GM10266 (cell line): ENCODE measurements around the gene CAMK2N1.

Experiments
- DNase-seq: peaks from one replicate; pipeline ENCODE4 v3.0.0; 2012; ENCODE audit errors: extremely low spot score
- TF ChIP-seq, protein P1 (sequence below): IDR thresholded peaks from 2 replicates; pipeline ENCODE4 v1.5.1; 2012; ENCODE audit warnings: mild to moderate bottlenecking, low read depth; ENCODE audit not compliant: control insufficient read depth, insufficient read depth; ENCODE audit errors: missing control alignments

The CAMK2N1 gene

DNA sequence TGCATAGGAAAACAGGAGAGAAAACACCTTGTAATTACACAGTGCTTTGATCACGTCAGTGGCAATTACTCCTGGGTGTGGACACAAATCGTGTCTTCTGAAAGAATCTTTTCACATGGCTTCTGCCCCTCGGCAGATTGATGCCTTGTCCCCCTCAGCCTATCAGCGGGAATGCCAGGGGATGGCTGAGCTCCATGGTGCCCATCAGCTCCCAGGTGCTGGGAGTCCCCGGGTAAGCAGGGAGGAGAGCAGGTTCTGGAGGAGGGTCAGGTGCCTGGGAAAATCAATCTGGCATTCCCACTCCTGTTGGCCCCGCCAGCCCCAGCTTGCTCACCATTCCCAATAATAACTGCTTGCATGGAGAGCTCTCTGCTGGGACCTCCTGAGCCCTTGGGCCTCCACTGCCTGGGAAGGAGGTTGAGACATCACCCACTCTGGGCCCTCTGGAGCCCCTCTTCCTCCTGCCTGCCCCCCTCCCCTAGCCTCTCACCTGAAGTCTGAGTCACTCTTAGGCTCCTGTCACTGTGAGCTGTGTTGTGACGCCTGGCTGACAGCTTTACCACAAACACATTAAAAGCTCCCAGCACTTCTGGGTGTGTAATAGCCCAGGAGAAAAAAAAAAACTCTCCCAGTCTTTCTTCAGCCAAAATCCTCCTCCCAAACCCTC, 4.9 kb downstream of the CAMK2N1 start:
- TF ChIP-seq, protein P1, sequence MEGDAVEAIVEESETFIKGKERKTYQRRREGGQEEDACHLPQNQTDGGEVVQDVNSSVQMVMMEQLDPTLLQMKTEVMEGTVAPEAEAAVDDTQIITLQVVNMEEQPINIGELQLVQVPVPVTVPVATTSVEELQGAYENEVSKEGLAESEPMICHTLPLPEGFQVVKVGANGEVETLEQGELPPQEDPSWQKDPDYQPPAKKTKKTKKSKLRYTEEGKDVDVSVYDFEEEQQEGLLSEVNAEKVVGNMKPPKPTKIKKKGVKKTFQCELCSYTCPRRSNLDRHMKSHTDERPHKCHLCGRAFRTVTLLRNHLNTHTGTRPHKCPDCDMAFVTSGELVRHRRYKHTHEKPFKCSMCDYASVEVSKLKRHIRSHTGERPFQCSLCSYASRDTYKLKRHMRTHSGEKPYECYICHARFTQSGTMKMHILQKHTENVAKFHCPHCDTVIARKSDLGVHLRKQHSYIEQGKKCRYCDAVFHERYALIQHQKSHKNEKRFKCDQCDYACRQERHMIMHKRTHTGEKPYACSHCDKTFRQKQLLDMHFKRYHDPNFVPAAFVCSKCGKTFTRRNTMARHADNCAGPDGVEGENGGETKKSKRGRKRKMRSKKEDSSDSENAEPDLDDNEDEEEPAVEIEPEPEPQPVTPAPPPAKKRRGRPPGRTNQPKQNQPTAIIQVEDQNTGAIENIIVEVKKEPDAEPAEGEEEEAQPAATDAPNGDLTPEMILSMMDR, result no peak
- DNase-seq, result no peak

DNA sequence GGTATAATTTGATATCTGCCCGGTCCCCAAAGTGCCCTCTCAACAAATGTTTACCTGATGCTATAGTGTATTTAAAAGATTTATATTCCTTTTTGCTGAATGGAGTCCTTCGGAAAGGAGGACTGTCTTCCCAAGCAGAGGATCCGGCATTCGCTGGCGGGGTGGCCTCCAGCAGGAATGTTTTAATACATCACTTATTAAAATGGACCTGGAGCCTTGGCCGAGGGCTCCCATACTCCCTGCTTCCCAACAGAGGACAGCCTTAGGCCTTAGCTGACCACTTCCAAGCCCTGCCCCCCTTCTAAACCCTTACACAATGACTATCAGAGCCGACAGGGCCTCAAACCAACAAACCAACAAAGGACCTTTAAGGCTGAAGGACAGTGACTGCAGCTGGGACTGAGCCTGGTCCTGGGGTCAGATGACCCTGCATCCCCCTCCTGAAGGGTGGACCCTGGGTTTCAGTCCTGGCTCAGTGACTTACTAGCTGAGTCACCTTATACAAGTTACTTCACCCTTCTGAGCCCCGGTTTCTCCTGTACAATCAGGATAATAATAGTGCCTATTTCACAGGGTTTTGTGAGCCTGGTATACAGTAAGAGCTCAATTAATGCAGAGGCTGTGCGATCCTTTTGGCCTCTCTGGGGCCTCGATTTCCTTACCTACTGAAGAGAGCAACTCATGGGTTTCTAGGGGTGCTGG, 5.6 kb downstream of the CAMK2N1 start:
- DNase-seq, result no peak
- TF ChIP-seq, protein P1, result no peak

DNA sequence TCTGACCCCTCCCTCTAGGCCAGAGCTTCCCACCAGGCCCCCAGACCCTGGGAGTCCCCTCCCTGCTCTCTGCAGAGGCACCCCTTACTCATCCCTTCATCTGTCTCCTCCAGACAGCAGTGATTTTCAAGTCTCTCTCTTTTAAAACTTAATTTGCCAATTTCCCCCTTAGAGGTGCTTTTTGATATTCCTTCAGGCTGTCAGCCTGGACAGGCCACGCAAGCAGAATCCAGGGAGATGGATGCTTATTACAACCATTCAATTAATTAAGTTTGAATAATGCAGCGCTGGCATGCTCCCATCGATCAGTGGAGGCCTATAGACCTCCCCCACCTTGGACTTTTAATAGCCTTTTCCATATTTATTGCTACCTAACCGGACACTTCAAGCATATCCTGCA, 6.2 kb downstream of the CAMK2N1 start:
- TF ChIP-seq, protein P1, result no peak
- DNase-seq, result no peak

DNA sequence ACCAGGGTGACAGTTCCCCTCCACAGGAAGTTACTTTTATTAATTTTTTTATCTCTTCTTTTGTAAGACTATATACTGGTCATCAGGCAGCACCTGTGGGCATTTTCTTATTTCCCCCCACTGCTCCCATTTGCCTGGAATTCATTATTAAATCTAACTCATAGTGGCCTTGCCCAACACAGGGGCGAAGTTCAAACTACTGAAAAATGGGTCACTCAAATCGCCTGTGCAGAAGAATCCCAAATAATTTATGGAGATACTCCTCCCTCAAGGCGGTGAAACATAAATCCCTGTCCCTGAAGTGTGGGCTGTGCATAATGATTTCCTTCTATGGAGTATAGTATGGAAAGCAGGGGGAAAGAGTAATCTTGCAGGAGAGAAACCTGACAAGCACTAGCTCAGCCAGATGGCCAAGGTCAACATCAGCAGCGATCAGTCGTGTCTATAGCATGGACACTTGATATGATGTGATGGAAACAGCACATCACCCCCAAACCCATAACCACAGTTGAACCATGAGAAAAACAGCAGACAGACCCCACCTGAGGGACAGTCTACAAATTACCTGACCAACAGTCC, 7.9 kb downstream of the CAMK2N1 start:
- no peak for DNase-seq
- TF ChIP-seq, protein P1, result no peak

DNA sequence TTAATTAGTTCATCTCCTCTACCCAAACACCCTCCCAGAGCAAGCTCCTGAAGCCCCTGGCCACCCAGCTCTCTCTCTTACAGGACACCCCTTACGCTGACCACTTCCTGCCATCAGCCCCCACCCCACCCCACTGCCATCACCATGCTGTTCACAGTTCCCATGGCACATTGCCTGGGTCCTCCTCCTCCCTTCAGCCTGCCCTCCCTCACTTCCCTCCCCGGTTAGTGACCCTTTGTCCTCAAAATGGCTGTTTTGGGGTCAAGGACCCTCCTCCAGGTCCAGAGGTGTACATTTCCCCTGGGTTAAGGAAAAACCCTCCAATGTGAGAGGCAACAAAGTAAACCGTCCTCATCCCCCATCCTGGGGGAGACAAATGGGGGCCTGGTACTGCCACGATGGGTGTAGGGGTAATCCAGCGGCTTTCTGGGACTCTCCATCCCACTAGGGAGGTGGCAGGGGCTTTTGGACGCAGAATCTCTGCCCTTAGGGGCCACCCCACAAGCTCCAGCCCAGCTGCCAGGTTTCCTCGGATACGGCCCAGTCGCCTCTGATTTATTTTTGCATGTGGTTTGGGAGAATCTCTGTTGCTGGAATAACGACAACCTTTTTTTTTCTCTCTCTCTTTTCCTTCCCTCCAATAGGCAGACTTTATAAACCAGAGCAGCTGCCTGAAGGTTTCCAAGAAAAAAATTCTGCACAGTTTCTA, 8.5 kb downstream of the CAMK2N1 start:
- DNase-seq, result no peak

DNA sequence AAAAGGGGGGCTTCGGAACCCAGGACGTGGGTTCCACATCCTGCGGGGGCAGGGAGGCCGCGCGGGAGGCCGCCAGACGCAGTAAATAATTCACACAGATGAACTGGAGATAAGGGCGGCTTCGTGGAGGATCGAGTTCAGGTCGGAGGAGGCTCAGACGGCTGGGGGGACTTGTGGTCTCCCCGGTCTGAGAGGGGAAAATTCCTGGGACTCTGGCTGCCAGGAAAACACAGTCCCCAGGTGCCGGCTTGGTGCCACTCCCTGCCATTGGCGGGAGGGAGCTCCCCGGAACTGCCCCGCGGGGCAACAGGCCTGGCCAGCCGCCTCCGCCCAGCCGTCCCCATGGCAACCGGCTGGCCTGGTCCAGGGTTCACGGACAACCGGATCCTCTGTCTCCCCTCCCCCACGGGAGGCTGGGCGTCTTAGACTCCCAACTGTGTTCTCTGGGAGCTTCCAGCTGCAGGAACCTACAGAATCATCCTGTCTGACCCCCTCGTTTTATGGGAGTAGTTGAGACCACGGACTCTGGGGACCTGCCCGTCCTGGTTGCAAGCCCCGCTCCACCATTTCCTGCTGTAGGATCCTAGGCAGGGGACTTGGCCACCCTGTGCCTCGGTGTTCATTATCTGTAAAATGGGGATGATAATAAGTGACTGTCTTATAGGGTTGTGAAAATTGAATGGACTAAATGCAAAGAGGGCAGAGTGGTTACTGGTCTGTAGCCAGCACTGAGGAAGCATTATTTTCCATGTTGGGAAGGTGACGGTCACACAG, 9.6 kb downstream of the CAMK2N1 start:
- DNase-seq, result no peak
- TF ChIP-seq, protein P1, result no peak

More for the DNA sequence above, 8.5 kb downstream of the CAMK2N1 start:
- TF ChIP-seq, protein P1, result no peak
